ENCODE measurements around the gene CYTH3. TPM values are rescaled to one million over a fixed set of nuclear protein-coding genes. Genes with fewer than 3 reads are reported as not detected.

CYTH3 gene
- total and polyA plus RNA-seq, 2 of the 4 experiments (the other 2 are of a cell fraction), result 14.2 to 34.8 TPM

DNA sequence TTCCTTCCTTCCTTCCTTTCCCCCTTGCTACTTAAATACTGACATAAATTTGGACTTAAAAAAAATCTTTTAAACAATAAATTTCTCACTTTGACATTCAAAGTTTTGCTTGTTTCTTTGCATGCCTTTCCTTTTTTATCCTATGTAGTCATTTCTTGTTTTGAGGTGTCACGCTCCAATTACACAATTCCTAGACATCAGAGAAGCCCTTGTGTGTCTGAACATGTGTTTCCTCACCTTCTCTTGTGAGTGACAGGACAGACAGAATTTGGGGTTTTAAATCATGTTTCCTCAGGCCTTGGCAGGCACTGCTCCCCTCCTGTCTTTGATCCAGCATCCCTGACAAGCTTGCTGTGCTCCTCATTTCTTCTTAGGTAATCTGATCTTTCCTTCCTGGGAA is 91.3 kb downstream of the CYTH3 start:
- Histone ChIP-seq H4K5ac (ENCODE audit: low read depth, low read length) (no peak overlapping the region), H3K79me1 (ENCODE audit: low read depth in 1 of 2, low read length in 2 of 2) (peaks cover 14 to 47% of the 10 kb centered on the region in 2 experiments), H3K56ac (ENCODE audit: extremely low read depth, insufficient read depth, low read length) (no peak overlapping the region), H3K4ac (ENCODE audit: low read depth, low read length) (no peak overlapping the region), H3K27ac (ENCODE audit: insufficient read depth, low read length) (no peak overlapping the region), H2BK120ac (ENCODE audit: low read depth, low read length) (no peak overlapping the region), H4K91ac (ENCODE audit: insufficient read depth, low read depth, low read length) (no peak overlapping the region), H2BK15ac (ENCODE audit: low read depth, low read length) (no peak overlapping the region), H2AK9ac (replicated peaks; ENCODE audit: low read depth, low read length, poor library complexity) (no peak overlapping the region), H4K8ac (ENCODE audit: low read depth in 2 of 2, low read length in 2 of 2) (no peak overlapping the region), H3K18ac (ENCODE audit: low read depth, low read length) (no peak overlapping the region), H2BK5ac (ENCODE audit: low read depth, low read length, poor library complexity, severe bottlenecking) (no peak overlapping the region), H3K4me3 (ENCODE audit: insufficient read depth, low read depth, low read length) (no peak overlapping the region), H2AFZ (replicated peaks; ENCODE audit: low read length, poor library complexity) (no peak overlapping the region), H3K23ac (ENCODE audit: low read depth, low read length) (no peak overlapping the region), H3K9me3 (ENCODE audit: control insufficient read depth, insufficient read depth, low read length) (no peaks in the 10 kb centered on the region), H4K20me1 (ENCODE audit: insufficient read depth, low read length) (0 out of 2 replicates have a peak, but pooled peaks cover 3% of the 10 kb centered on the region), H2AK5ac (ENCODE audit: low read depth, low read length) (no peak overlapping the region), H2BK20ac (ENCODE audit: low read depth, low read length) (no peak overlapping the region), H3K9me1 (ENCODE audit: insufficient read depth, low read length) (peaks cover 15% of the 10 kb centered on the region), H3K27me3 (ENCODE audit: control insufficient read depth, insufficient read depth, low read length) (no peaks in the 10 kb centered on the region), H3K14ac (replicated peaks; ENCODE audit: low read depth, low read length) (no peak overlapping the region), H3K4me2 (ENCODE audit: low read depth, low read length) (no peak overlapping the region), H3K9ac (ENCODE audit: low read depth, low read length) (no peak overlapping the region), H3K4me1 (ENCODE audit: control insufficient read depth, insufficient read depth, low read length) (peaks cover 10% of the 10 kb centered on the region), H3K36me3 (ENCODE audit: control insufficient read depth, insufficient read depth, low read length) (peaks cover 14% of the 10 kb centered on the region)
- no CpG with 5 or more reads among the region's 1 CpG for WGBS, 2 experiments (ENCODE audit: extremely low coverage in 2 of 2, insufficient read length in 1 of 2)
- CTCF ChIA-PET, result no interaction called here
- ATAC-seq (ENCODE audit: low read depth) (no peak), DNase-seq (no peak)
- dilution Hi-C loops (cut with HindIII; ENCODE audit: low sequenced_read_pairs, unreplicated experiment) (no loop called here), in situ Hi-C loops (cut with MboI; ENCODE audit: low sequenced_read_pairs) (no loop called here), intact Hi-C loops (cut with micrococcal nuclease) (no loop called here)
- TF ChIP-seq MAFK (IDR thresholded peaks at IDR 0.05; ENCODE audit: low read depth, low read length) (no peak), BHLHE40 (IDR thresholded peaks at IDR 0.05; ENCODE audit: low read depth, low read length) (no peak), RAD21 (IDR thresholded peaks at IDR 0.05; ENCODE audit: low read length) (no peak), POLR2A (IDR thresholded peaks at IDR 0.05; ENCODE audit: low read depth, low read length) (no peak), RFX5 (IDR thresholded peaks at IDR 0.05; ENCODE audit: low read depth, low read length) (no peak), MXI1 (IDR thresholded peaks at IDR 0.05; ENCODE audit: borderline replicate concordance, low read depth, low read length) (no peak), CHD1 (IDR thresholded peaks at IDR 0.05; ENCODE audit: low read depth, low read length) (no peak), MAZ (IDR thresholded peaks at IDR 0.05; ENCODE audit: borderline replicate concordance, low read depth, low read length) (no peak)
- TF ChIP-seq, protein P1, sequence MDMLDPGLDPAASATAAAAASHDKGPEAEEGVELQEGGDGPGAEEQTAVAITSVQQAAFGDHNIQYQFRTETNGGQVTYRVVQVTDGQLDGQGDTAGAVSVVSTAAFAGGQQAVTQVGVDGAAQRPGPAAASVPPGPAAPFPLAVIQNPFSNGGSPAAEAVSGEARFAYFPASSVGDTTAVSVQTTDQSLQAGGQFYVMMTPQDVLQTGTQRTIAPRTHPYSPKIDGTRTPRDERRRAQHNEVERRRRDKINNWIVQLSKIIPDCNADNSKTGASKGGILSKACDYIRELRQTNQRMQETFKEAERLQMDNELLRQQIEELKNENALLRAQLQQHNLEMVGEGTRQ (IDR thresholded peaks at IDR 0.05; ENCODE audit: low read depth, low read length), result no peak
- TF ChIP-seq, protein P2, sequence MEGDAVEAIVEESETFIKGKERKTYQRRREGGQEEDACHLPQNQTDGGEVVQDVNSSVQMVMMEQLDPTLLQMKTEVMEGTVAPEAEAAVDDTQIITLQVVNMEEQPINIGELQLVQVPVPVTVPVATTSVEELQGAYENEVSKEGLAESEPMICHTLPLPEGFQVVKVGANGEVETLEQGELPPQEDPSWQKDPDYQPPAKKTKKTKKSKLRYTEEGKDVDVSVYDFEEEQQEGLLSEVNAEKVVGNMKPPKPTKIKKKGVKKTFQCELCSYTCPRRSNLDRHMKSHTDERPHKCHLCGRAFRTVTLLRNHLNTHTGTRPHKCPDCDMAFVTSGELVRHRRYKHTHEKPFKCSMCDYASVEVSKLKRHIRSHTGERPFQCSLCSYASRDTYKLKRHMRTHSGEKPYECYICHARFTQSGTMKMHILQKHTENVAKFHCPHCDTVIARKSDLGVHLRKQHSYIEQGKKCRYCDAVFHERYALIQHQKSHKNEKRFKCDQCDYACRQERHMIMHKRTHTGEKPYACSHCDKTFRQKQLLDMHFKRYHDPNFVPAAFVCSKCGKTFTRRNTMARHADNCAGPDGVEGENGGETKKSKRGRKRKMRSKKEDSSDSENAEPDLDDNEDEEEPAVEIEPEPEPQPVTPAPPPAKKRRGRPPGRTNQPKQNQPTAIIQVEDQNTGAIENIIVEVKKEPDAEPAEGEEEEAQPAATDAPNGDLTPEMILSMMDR (conservative IDR thresholded peaks at IDR 0.05; ENCODE audit: low read depth, low read length), result no peak
- TF ChIP-seq, protein P3, sequence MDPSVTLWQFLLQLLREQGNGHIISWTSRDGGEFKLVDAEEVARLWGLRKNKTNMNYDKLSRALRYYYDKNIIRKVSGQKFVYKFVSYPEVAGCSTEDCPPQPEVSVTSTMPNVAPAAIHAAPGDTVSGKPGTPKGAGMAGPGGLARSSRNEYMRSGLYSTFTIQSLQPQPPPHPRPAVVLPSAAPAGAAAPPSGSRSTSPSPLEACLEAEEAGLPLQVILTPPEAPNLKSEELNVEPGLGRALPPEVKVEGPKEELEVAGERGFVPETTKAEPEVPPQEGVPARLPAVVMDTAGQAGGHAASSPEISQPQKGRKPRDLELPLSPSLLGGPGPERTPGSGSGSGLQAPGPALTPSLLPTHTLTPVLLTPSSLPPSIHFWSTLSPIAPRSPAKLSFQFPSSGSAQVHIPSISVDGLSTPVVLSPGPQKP (IDR thresholded peaks at IDR 0.05; ENCODE audit: borderline replicate concordance, low read depth, low read length), result no peak
- POLR2A ChIA-PET (ENCODE audit: unreplicated experiment), result no interaction called here
- BruUV-seq (replicated peaks), result no TSS peak
